Trophoblast cell (in vitro differentiated cells and primary cell): ENCODE measurements around the gene DRG2.

Source experiments
- DNase-seq, 2 donors: peaks; one replicate each; pipeline ENCODE4 v3.0.0-alpha.2; 2016
- H2AFZ ChIP-seq: 2 replicates; pipeline ENCODE4 v1.6.1; 2013; ENCODE audit warnings: low read length, moderate library complexity, mild to moderate bottlenecking; ENCODE audit not compliant: insufficient read depth, poor library complexity
- H2AK5ac ChIP-seq: 2 replicates; pipeline ENCODE4 v1.6.1; 2013; ENCODE audit warnings: mild to moderate bottlenecking, low read length
- H2BK120ac ChIP-seq: 2 replicates; pipeline ENCODE4 v1.6.1; 2013; ENCODE audit warnings: low read length, mild to moderate bottlenecking, moderate library complexity; ENCODE audit not compliant: insufficient read depth, poor library complexity
- H2BK12ac ChIP-seq: 2 replicates; pipeline ENCODE4 v1.6.1; 2013; ENCODE audit warnings: mild to moderate bottlenecking, low read length, moderate library complexity
- H2BK5ac ChIP-seq: 2 replicates; pipeline ENCODE4 v1.6.1; 2013; ENCODE audit warnings: low read length, low read depth, moderate library complexity, mild to moderate bottlenecking; ENCODE audit not compliant: poor library complexity
- H3K14ac ChIP-seq: 2 replicates; pipeline ENCODE4 v1.6.1; 2013; ENCODE audit warnings: mild to moderate bottlenecking, low read length
- H3K18ac ChIP-seq: 2 replicates; pipeline ENCODE4 v1.6.1; 2013; ENCODE audit warnings: mild to moderate bottlenecking, low read length
- H3K23ac ChIP-seq: 2 replicates; pipeline ENCODE4 v1.6.1; 2013; ENCODE audit warnings: low read length
- H3K27ac ChIP-seq: 2 replicates; pipeline ENCODE4 v1.5.1; 2013; ENCODE audit warnings: low read depth, mild to moderate bottlenecking, inconsistent platforms, low read length, moderate library complexity
- H3K27me3 ChIP-seq: 2 replicates; pipeline ENCODE4 v1.6.1; 2013; ENCODE audit warnings: inconsistent platforms, mild to moderate bottlenecking, low read length, moderate library complexity; ENCODE audit not compliant: insufficient read depth
- H3K36me3 ChIP-seq, 2 experiments: 1 replicate in 1 of 2; 2 replicates in 1 of 2; pipeline ENCODE4 v1.6.1; 2013; ENCODE audit warnings: low read length in 2 of 2, mild to moderate bottlenecking in 2 of 2, moderate library complexity in 1 of 2; ENCODE audit not compliant: insufficient read depth in 2 of 2, control insufficient read depth in 1 of 2
- H3K4ac ChIP-seq: 2 replicates; pipeline ENCODE4 v1.6.1; 2013; ENCODE audit warnings: low read depth, mild to moderate bottlenecking, low read length, moderate library complexity
- H3K4me1 ChIP-seq, 2 experiments: 1 replicate in 1 of 2; 2 replicates in 1 of 2; pipeline ENCODE4 v1.6.1; 2013; ENCODE audit warnings: low read length in 2 of 2, mild to moderate bottlenecking in 2 of 2, moderate library complexity in 1 of 2; ENCODE audit not compliant: insufficient read depth in 2 of 2, control insufficient read depth in 1 of 2
- H3K4me2 ChIP-seq: 2 replicates; pipeline ENCODE4 v1.6.1; 2013; ENCODE audit warnings: inconsistent platforms, mild to moderate bottlenecking, low read length, moderate library complexity
- H3K4me3 ChIP-seq: 2 replicates; pipeline ENCODE4 v1.5.1; 2013; ENCODE audit warnings: mild to moderate bottlenecking, low read depth, low read length, inconsistent platforms
- H3K79me1 ChIP-seq: one replicate; pipeline ENCODE4 v1.6.1; 2013; ENCODE audit warnings: low read length
- H3K79me2 ChIP-seq: 2 replicates; pipeline ENCODE4 v1.6.1; 2013; ENCODE audit warnings: low read length, mild to moderate bottlenecking; ENCODE audit not compliant: control insufficient read depth, insufficient read depth, poor library complexity
- H3K9ac ChIP-seq: 2 replicates; pipeline ENCODE4 v1.6.1; 2013; ENCODE audit warnings: mild to moderate bottlenecking, low read length
- H3K9me3 ChIP-seq: 2 replicates; pipeline ENCODE4 v1.6.1; 2013; ENCODE audit warnings: low read depth, mild to moderate bottlenecking, control low read depth, inconsistent platforms, low read length; ENCODE audit not compliant: insufficient read depth
- H4K12ac ChIP-seq: 2 replicates; pipeline ENCODE4 v1.6.1; 2013; ENCODE audit warnings: low read depth, mild to moderate bottlenecking, low read length, moderate library complexity
- H4K8ac ChIP-seq: 2 replicates; pipeline ENCODE4 v1.6.1; 2013; ENCODE audit warnings: low read depth, mild to moderate bottlenecking, low read length, moderate library complexity
- H4K91ac ChIP-seq: one replicate; pipeline ENCODE4 v1.6.1; 2013; ENCODE audit warnings: low read depth, mild to moderate bottlenecking, low read length, moderate library complexity
- WGBS: extraction: QIAGEN DNeasy Blood & Tissue Kit; methylation state at CpG from one replicate; pipeline ENCODE4 v1.1.7; 2013; ENCODE audit warnings: missing lambda C conversion rate; ENCODE audit not compliant: insufficient read length, insufficient coverage; ENCODE audit errors: extremely low coverage; 5-methylcytosine and 5-hydroxymethylcytosine counted together

DRG2 gene

GRCh38 chr17:18146259-18146658 is 58.5 kb downstream of the DRG2 start:
- Histone ChIP-seq H3K79me1 (no peaks in the 10 kb centered on the region), H3K4ac (no peak overlapping the region), H3K27ac (no peak overlapping the region), H3K4me3 (no peak overlapping the region), H3K4me2 (no peak overlapping the region), H3K23ac (no peak overlapping the region), H2AK5ac (no peak overlapping the region), H2AFZ (no peak overlapping the region), H3K4me1 (peaks cover 0 to 2% of the 10 kb centered on the region in 2 experiments), H4K12ac (no peak overlapping the region), H4K8ac (no peak overlapping the region), H3K18ac (no peak overlapping the region), H2BK5ac (no peak overlapping the region), H3K27me3 (no peaks in the 10 kb centered on the region), H2BK12ac (no peak overlapping the region), H3K36me3 (no peaks in the 10 kb centered on the region), H2BK120ac (no peak overlapping the region), H3K9me3 (peaks cover 4% of the 10 kb centered on the region), H3K79me2 (no peaks in the 10 kb centered on the region), H3K14ac (no peak overlapping the region), H3K9ac (no peak overlapping the region), H4K91ac (no peak overlapping the region)
- WGBS: no CpG with 5 or more reads among the region's 2 CpGs
- no peak for DNase-seq

GRCh38 chr17:18146980-18147379 is 59.2 kb downstream of the DRG2 start:
- Histone ChIP-seq H3K79me1 (no peaks in the 10 kb centered on the region), H4K91ac (no peak overlapping the region), H3K27me3 (no peaks in the 10 kb centered on the region), H4K8ac (no peak overlapping the region), H2AK5ac (no peak overlapping the region), H3K4me1 (peaks cover 0 to 2% of the 10 kb centered on the region in 2 experiments), H2BK5ac (no peak overlapping the region), H4K12ac (no peak overlapping the region), H3K27ac (no peak overlapping the region), H2BK12ac (no peak overlapping the region), H3K79me2 (no peaks in the 10 kb centered on the region), H3K4me3 (no peak overlapping the region), H2BK120ac (no peak overlapping the region), H3K9me3 (peaks cover 4% of the 10 kb centered on the region), H3K23ac (no peak overlapping the region), H3K18ac (no peak overlapping the region), H2AFZ (no peak overlapping the region), H3K36me3 (no peaks in the 10 kb centered on the region), H3K4ac (no peak overlapping the region), H3K4me2 (no peak overlapping the region), H3K14ac (no peak overlapping the region), H3K9ac (no peak overlapping the region)
- no CpG with 5 or more reads among the region's 3 CpGs for WGBS
- DNase-seq: no peak

- no peak overlapping the region for H4K91ac ChIP-seq
- no peak overlapping the region for H2BK5ac ChIP-seq
- H3K14ac ChIP-seq: no peak overlapping the region
- peaks cover 4% of the 10 kb centered on the region for H3K9me3 ChIP-seq
- no peaks in the 10 kb centered on the region for H3K27me3 ChIP-seq
- H2BK12ac ChIP-seq: no peak overlapping the region
- no peak for DNase-seq
- H3K4me1 ChIP-seq: peaks cover 2 to 5% of the 10 kb centered on the region in 2 experiments
- peaks cover 2% of the 10 kb centered on the region for H3K79me1 ChIP-seq
- no peak overlapping the region for H3K23ac ChIP-seq
- no peak overlapping the region for H2AK5ac ChIP-seq
- H3K4ac ChIP-seq: no peak overlapping the region
- no peak overlapping the region for H3K9ac ChIP-seq
- no peak overlapping the region for H3K4me2 ChIP-seq
- no CpG with 5 or more reads among the region's 7 CpGs for WGBS
- H2AFZ ChIP-seq: no peak overlapping the region
- H4K8ac ChIP-seq: no peak overlapping the region
- no peaks in the 10 kb centered on the region for H3K36me3 ChIP-seq
- H3K27ac ChIP-seq: no peak overlapping the region
- H4K12ac ChIP-seq: no peak overlapping the region
- H3K4me3 ChIP-seq: no peak overlapping the region
- H3K18ac ChIP-seq: no peak overlapping the region
- no peak overlapping the region for H2BK120ac ChIP-seq
- H3K79me2 ChIP-seq: no peaks in the 10 kb centered on the region
Observed at GRCh38 chr17:18148586-18148985, 60.8 kb downstream of the DRG2 start.

- Histone ChIP-seq H3K9ac (no peak overlapping the region), H3K23ac (no peak overlapping the region), H3K4me3 (no peak overlapping the region), H3K4me1 (peaks cover 2 to 4% of the 10 kb centered on the region in 2 experiments), H3K14ac (no peak overlapping the region), H3K4ac (no peak overlapping the region), H3K4me2 (no peak overlapping the region), H2AFZ (no peak overlapping the region), H3K79me2 (no peaks in the 10 kb centered on the region), H2BK120ac (no peak overlapping the region), H3K9me3 (no peaks in the 10 kb centered on the region), H3K27ac (no peak overlapping the region), H2BK12ac (no peak overlapping the region), H2AK5ac (no peak overlapping the region), H3K79me1 (peaks cover 2% of the 10 kb centered on the region), H3K36me3 (no peaks in the 10 kb centered on the region), H2BK5ac (no peak overlapping the region), H4K8ac (no peak overlapping the region), H4K12ac (no peak overlapping the region), H3K18ac (no peak overlapping the region), H3K27me3 (no peaks in the 10 kb centered on the region), H4K91ac (no peak overlapping the region)
- DNase-seq: no peak
- no CpG with 5 or more reads among the region's 9 CpGs for WGBS
Observed at GRCh38 chr17:18151290-18151689, 63.5 kb downstream of the DRG2 start.
